Right cardiac atrium (tissue), 5 donors: Measurements from ENCODE around the gene RNU6-9. TPM values are rescaled to one million over a fixed set of nuclear protein-coding genes. Genes with fewer than 3 reads are reported as not detected.
"Not testable (repeated sequence)": the region's sequence is repeated elsewhere in the genome, so short reads cannot be mapped to it uniquely, and the experiment has no call there.

Source experiments
- ATAC-seq, 2 donors: fragments of 200-7000 bp; cut with Tn5 transposase; one replicate each; pipeline versions ENCODE4 v1.8.0 to v1.9.1; 2020; ENCODE audit warnings: moderate library complexity in 2 of 2, mild to moderate bottlenecking in 1 of 2
- DNase-seq, 3 donors: peaks; one replicate each; pipeline ENCODE4 v3.0.0-alpha.2; 2020
- H3K27ac ChIP-seq: one replicate; pipeline ENCODE4 v1.5.1; 2013; ENCODE audit warnings: mild to moderate bottlenecking, low read length, control low read depth, moderate library complexity
- H3K27me3 ChIP-seq: one replicate; pipeline ENCODE4 v1.6.1; 2013; ENCODE audit not compliant: control insufficient read depth, insufficient read depth
- H3K4me1 ChIP-seq: one replicate; pipeline ENCODE4 v1.6.1; 2013; ENCODE audit warnings: low read length; ENCODE audit not compliant: control insufficient read depth, insufficient read depth
- H3K4me3 ChIP-seq: one replicate; pipeline ENCODE4 v1.5.1; 2013; ENCODE audit warnings: low read length, control low read depth
- H3K9me3 ChIP-seq: one replicate; pipeline ENCODE4 v1.6.1; 2013; ENCODE audit warnings: low read length; ENCODE audit not compliant: control insufficient read depth
- WGBS: extraction: QIAGEN DNeasy Blood & Tissue Kit; methylation state at CpG from one replicate; pipeline ENCODE4 v1.1.7; 2013; 5-methylcytosine and 5-hydroxymethylcytosine counted together
- intact Hi-C, 4 donors: fragments of 100-400 bp; cut with DNase I; formaldehyde crosslinking; loops; one replicate each; pipeline versions ENCODE4 v1.11.0 to v1.14.0; 2022 to 2023
- polyA plus RNA-seq: library from polyadenylated mRNA; stranded (reverse); fragments of 200-250 nt; gene quantifications from one replicate; pipeline ENCODE4 v1.2.3, GENCODE V29; 2013
- total RNA-seq, 4 donors: library from RNA; stranded (reverse); fragmentation: NEBNext Ultra II Directional; extraction: Animal tissue kit (Norgen Biotek cat#: 25700); gene quantifications; one replicate each; pipeline ENCODE4 v1.2.1, GENCODE V29; 2021
- donor health status: healthy with polysubstance abuse.
- donor health status: DM: no; HTN: yes; CAD: no.
- donor health status: DM: no; HTN: no; CAD: no.
- donor health status: DM: no; HTN: yes; CAD: no; lungs with severe emphysema.
- donor health status: DM: yes; HTN: yes; CAD: no.

Gene RNU6-9
- total and polyA plus RNA-seq, 5 donors, result not detected

DNA sequence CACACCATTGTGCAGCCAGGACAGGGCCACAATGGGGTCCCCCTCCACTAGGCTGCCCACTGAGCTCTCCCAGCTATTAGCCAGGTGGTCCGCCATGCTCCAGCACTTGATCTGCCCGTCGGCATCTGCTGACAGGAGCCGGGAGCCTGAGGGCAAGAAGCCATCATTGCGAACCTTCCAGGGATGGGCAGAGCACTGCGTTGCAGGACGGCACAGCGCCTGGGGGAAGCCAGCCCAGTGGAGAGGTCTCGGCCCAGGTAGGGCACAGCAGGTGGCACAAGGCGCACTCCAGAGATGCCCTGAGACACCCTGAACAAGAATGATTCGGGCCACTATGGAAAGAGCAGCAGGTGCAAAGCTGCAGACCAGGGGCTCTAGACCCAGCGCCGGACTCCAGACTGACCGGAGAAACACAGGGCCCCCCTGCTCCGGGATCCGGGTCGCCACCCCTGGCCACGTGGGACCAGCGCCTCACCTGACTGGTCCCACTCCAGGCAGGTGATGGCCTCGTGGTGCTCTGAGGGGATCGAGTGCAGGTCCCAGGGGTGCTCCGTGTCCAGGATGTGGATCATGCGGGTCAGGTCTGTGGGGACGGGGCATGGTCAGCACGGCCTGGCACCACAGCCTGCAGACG is 3.5 kb upstream of the RNU6-9 start:
- intact Hi-C loops, result no loop called here
- Histone ChIP-seq H3K9me3 (no peaks in the 10 kb centered on the region), H3K4me3 (no peak overlapping the region), H3K4me1 (no peaks in the 10 kb centered on the region), H3K27me3 (no peaks in the 10 kb centered on the region), H3K27ac (no peak overlapping the region)
- ATAC-seq, result no peak
- 92% methylated on average over 26 of the region's 26 CpGs for whole genome bisulfite sequencing
- DNase-seq, result peak in 1 of 3 donors; percentile 56

DNA sequence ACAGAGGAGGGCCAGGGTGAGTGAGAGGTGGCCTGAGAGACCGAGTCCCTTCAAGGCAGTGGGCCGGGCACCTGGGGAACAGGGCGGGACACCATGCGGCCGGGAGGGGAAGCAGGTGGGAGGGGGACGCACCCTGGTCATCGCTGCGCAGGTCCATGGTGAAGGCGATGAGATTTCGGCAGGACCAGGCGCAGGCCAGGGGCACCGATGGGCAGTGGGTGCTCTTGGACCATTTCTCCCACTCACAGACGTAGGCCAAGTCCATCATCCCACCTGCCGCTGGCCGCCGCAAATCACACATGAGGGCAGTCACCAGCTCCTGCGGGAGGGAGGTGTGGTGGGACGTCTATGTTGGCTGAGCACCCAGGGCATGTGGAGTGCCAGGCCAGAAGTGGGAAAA is 2.5 kb upstream of the RNU6-9 start:
- WGBS, result 86% methylated on average over 18 of the region's 18 CpGs
- DNase-seq (peak in 1 of 3 donors; percentile 56), ATAC-seq (no peak)

DNA sequence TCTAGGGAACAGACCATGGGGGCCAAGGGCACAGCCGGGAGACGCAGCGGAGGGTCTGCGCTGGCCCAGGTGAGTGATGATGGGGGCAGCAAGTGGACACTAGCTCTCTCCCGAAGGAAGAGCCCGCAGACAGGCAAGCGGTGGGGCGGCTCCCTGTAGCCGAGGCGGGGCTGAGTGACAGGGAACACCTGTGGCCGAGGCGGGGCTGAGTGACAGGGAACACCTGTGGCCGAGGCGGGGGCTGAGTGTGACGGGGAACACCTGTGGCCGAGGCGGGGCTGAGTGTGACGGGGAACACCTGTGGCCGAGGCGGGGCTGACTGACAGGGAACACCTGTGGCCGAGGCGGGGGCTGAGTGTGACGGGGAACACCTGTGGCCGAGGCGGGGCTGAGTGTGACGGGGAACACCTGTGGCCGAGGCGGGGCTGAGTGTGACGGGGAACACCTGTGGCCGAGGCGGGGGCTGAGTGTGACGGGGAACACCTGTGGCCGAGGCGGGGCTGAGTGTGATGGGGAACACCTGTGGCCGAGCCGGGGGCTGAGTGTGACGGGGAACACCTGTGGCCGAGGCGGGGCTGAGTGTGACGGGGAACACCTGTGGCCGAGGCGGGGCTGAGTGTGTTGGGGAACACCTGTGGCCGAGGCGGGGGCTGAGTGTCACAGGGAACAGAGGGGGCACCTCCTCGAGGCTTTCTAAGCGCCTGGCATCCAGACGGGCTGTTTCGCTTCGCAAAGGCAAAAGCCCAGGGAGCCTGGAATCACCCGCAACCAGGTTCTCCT is 1.7 kb upstream of the RNU6-9 start:
- intact Hi-C loops, H3K27ac ChIP-seq: not testable (repeated sequence)
- WGBS, result 77% methylated on average over 48 of the region's 50 CpGs

More for the DNA sequence above, 2.5 kb upstream of the RNU6-9 start:
- Histone ChIP-seq H3K9me3 (no peaks in the 10 kb centered on the region), H3K27ac (no peak overlapping the region), H3K27me3 (no peaks in the 10 kb centered on the region), H3K4me3 (no peak overlapping the region), H3K4me1 (no peaks in the 10 kb centered on the region)
- intact Hi-C loops, result no loop called here

DNA sequence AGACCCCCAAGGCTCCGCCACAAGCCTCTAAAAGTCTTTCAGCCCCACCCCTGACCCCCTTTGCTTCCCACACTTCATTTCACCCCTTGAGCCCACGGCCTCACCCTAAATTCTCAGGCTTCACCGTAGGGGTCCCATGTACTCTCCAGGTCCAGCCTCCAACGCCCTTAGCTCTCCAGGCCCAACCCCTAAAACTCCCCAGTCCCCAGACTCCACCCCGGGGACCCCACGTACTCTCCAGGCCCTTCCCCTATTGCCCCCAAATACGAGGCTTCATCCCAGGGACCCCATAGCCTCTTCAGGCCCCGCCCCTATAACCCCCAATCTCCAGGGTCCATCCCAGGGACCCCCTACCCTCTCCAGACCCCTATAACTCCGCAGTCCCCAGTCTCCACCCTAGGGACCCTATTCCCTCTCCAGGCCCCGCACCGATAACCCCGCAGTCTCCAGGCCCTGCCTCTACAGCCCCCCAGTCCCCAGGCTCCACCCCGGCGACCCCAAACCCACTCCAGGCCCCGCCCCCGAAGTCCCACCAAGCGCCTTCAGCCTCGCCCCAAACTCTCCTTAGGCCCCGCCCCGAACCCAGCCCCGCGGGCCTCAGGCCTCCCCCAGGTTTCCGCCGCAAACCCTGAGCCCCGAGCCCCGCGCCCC is 916 bp upstream of the RNU6-9 start:
- intact Hi-C loops, result no loop called here
- Histone ChIP-seq H3K4me1 (no peaks in the 10 kb centered on the region), H3K9me3 (no peaks in the 10 kb centered on the region), H3K4me3 (peak overlapping the region; percentile 89), H3K27me3 (no peaks in the 10 kb centered on the region), H3K27ac (peak overlapping the region; percentile 10)
- 5% methylated on average over 26 of the region's 27 CpGs for WGBS
- DNase-seq (peak in 1 of 3 donors; percentile 54), ATAC-seq (peak; percentile 4 to 5)

More for the DNA sequence above, 1.7 kb upstream of the RNU6-9 start:
- H3K9me3 ChIP-seq, H3K4me1 ChIP-seq, H3K27me3 ChIP-seq, ATAC-seq: not testable (repeated sequence)
- H3K4me3 ChIP-seq, result peak overlapping the region; percentile 89
- DNase-seq, result peak in 1 of 3 donors; percentile 58

DNA sequence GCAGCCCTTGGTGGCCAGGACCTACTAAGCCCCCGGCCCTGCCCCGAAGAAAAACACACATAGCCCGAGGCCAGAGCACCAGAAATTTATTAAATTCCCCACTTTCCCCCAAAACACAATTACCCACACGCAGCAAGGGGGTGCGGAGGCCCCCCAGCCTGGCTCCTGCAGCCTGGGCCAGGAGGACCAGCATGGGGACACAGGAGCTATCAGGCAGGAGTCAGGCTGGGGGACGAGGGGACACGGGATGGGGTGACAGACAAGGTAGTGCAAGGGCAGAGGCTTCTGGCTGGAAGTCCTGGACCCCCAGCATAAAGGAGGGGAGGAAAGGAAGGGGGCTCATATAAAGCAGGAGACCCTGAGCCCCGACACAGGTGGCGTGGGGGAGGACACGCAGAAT is 3.1 kb downstream of the RNU6-9 start:
- no peaks in the 10 kb centered on the region for H3K4me1 ChIP-seq
- ATAC-seq (no peak), DNase-seq (no peak)
- intact Hi-C loops, result no loop called here
- H3K27ac ChIP-seq, result no peak overlapping the region
- H3K4me3 ChIP-seq, result no peak overlapping the region
- H3K9me3 ChIP-seq, result no peaks in the 10 kb centered on the region
- no peaks in the 10 kb centered on the region for H3K27me3 ChIP-seq
- 96% methylated on average over 10 of the region's 10 CpGs for WGBS

DNA sequence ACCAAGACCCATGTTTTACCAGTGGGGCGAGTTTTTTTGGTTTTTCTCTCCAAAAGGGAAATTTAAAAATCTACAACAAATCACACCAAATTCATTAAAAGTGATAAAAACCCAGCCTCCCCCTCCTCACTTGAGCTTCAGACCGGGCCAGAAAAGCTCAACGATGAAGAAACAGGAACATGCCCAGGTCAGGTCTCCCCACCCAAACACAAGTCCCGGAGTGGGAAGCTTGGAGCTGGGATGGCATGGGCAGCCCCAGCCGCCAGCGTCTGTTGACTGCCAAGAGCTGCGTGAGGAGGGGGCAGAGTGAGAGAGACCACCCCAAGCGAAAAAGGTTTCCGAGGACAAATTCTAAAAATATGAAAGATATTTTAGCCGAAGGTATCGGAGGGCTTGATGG is 3.7 kb downstream of the RNU6-9 start:
- DNase-seq, result no peak
- Histone ChIP-seq H3K27me3 (no peaks in the 10 kb centered on the region), H3K27ac (no peak overlapping the region), H3K4me1 (no peaks in the 10 kb centered on the region), H3K9me3 (no peaks in the 10 kb centered on the region), H3K4me3 (no peak overlapping the region)
- intact Hi-C loops, result no loop called here
- 90% methylated on average over 11 of the region's 11 CpGs for WGBS
- ATAC-seq, result no peak

DNA sequence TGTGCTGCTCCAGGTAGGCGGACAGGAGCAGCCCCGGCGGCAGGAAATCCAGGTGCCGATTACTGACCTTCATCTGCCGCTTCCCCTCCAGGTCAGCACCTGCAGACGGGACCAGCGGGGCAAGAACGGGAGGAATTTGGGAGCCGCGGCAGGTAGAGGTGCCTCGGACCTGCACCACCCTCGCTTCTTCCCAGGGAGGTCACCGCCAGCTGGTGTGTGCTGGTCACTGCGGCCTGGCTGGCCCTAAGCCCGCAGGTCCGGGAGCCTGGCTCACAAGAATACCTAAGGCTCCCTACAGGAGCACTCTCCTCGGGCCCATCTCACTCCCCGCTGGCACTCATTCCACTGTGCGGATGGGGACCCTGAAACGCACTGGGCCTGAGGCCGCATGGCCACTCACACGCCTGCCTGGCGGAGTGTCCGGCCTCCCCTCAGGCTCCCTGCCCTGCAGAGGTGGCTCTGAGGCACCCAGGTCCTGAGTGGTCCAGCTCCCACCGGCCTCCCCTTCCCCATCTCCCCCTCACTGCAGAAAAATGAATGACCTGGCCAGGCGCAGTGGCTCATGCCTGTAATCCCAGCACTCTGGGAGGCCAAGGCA is 4.3 kb downstream of the RNU6-9 start:
- no peak for ATAC-seq
- intact Hi-C loops, result no loop called here
- no peaks in the 10 kb centered on the region for H3K27me3 ChIP-seq
- WGBS, result 91% methylated on average over 26 of the region's 26 CpGs
- no peaks in the 10 kb centered on the region for H3K9me3 ChIP-seq
- H3K27ac ChIP-seq, result no peak overlapping the region
- no peaks in the 10 kb centered on the region for H3K4me1 ChIP-seq
- no peak overlapping the region for H3K4me3 ChIP-seq
- no peak for DNase-seq

DNA sequence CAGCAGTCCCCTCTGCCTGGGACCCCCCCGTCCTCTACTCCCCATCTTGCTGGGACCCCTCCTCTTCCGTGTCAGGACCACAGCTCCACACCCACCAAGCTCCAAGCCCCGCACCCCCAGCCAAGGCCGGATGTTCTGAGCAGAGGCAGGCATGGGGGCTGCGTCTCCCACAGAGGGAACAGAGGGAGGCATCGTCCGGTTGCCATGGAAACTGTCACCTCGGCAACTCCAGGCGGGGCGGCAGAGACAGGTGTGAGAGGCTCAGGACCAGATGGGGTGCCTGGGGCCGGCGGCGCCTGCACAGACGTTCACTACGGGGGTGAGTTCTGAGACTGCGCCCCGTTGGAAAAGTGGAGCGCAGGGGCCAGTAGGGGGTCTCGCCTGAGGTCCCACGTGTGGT is 5.4 kb downstream of the RNU6-9 start:
- 81% methylated on average over 20 of the region's 20 CpGs for WGBS
- intact Hi-C loops, result no loop called here
- H3K27me3 ChIP-seq, result no peaks in the 10 kb centered on the region
- DNase-seq (peak in 1 of 3 donors; percentile 59), ATAC-seq (no peak)
- no peaks in the 10 kb centered on the region for H3K4me1 ChIP-seq
- no peaks in the 10 kb centered on the region for H3K9me3 ChIP-seq
- no peak overlapping the region for H3K27ac ChIP-seq
- no peak overlapping the region for H3K4me3 ChIP-seq

DNA sequence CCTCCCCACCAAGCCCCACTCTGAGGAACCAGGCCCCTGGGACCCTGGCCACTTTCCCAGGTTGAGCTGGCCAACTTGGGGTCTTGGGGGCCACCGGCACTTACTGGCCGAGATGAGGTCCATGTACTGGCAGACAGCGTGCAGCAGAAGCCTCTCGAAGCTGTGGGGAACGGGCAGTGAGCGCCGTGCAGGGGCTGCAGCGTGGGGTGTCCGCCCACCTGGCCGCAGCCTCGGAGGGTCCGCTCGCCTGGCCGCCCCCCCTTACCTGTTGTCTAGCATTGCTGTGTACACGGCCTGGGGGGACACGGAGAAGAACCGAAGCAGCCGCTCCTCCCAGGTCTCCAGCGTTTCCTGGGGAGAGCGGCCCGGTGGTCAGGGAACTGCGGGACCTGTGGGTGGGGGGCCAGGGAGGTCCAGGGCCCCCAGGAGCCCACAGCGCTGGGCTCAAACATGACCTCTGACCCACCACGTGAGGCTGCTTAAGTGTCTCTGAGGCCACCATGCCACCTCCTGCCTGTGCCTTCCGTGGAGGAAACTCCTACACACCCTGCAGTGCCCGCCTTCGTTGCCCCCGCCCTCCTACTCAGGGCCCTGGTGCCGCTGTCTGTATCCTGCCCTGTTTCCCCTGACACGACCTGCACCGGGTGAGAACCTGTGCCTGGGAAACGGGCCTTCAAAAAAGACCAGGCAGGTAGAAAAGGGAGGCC is 6.2 kb downstream of the RNU6-9 start:
- no peak for ATAC-seq
- Histone ChIP-seq H3K27me3 (no peaks in the 10 kb centered on the region), H3K9me3 (no peaks in the 10 kb centered on the region), H3K4me3 (no peak overlapping the region), H3K27ac (no peak overlapping the region), H3K4me1 (no peaks in the 10 kb centered on the region)
- WGBS, result 89% methylated on average over 32 of the region's 32 CpGs
- no peak for DNase-seq
- intact Hi-C loops, result no loop called here

DNA sequence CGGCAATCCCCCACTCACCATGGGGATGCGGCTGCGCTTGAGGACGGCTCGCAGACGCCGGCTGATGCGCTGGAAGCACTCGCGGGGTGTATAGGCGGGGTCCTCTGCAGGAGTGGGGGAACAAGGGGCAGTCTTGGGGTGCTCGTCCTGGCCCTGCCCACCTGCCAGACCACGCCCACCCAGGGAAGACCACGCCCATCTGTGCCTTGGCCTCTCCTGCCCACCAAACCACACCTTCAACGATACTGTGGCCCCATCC is 6.7 kb downstream of the RNU6-9 start:
- DNase-seq, result no peak
- no peaks in the 10 kb centered on the region for H3K4me1 ChIP-seq
- H3K27me3 ChIP-seq, result no peaks in the 10 kb centered on the region
- H3K4me3 ChIP-seq, result no peak overlapping the region
- ATAC-seq, result no peak
- H3K27ac ChIP-seq, result no peak overlapping the region
- 93% methylated on average over 15 of the region's 15 CpGs for WGBS
- no peaks in the 10 kb centered on the region for H3K9me3 ChIP-seq
- intact Hi-C loops, result no loop called here
